GM21381 (cell line): Measurements from ENCODE around the gene MRAS.

Experiments
- ATAC-seq: cut with Tn5 transposase; IDR thresholded peaks from one replicate; pipeline ENCODE4 v1.9.1; 2021; ENCODE audit warnings: mild to moderate bottlenecking, moderate library complexity; ENCODE audit not compliant: unreplicated experiment

The MRAS gene

GRCh38 chr3:138384976-138385375 lies 36.6 kb downstream of the MRAS start:
- ATAC-seq: no peak

- ATAC-seq: no peak
These were observed 40.8 kb downstream of the MRAS start for GRCh38 chr3:138389144-138389601.

DNA sequence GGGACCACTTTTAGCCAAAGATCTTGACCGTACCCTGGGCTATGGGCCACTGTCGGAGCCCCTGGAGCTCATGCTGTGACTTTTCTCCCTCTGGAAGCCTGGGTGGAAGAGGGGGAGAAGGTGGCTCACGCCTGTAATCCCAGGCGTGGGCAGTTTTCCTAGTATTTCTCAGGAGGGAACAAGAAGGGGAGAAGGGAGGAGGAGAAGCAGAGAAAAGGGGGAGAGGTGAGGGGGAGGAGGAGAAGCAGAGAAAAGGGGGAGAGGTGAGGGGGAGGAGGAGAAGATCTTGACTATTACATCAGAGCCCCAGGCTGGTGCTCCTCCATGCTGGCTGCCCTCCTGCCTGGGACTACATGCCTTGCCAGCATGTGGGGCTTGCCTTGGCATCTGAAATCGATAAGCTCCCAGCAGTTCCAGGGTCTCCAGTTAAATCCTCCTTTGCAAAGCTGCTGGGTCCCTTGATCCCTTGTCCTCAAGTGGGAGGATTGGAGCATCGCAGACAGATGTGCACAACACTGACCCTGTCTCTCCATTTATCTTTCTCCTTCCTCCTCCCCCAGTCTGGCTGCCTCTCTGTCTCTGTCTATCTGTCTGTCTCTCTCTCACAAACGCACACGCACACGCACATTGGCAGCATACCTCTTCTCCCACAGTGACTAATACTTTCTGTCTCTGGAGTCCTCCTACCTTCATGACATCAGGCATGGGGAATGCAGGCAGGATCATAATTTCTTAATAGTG lies 41.6 kb downstream of the MRAS start:
- no peak for ATAC-seq

GRCh38 chr3:138390582-138390932 lies 42.2 kb downstream of the MRAS start:
- ATAC-seq: no peak

DNA sequence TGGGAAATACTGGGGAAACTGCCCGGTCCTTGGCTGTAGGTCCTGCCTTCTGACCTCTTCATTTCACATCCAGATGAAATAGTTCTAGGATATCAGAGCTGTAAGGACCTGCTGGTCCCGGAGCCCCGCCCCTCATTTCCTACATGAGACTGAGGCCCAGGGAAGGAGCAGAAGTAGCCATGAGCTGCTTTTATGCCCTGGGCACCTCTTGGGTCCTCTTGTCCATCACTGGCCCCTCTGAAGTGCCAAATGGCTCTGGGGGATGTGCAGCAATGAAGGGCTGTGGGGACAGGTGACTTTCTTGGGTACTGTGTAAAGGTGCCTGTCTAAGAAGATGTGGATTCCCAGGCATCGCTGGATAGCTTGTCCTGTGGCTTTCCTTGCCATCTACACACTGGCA lies 45.8 kb downstream of the MRAS start:
- no peak for ATAC-seq

GRCh38 chr3:138394686-138395085 lies 46.3 kb downstream of the MRAS start:
- no peak for ATAC-seq

GRCh38 chr3:138395865-138396751 lies 47.7 kb downstream of the MRAS start:
- no peak for ATAC-seq

GRCh38 chr3:138396752-138397410 lies 48.5 kb downstream of the MRAS start:
- no peak for ATAC-seq

GRCh38 chr3:138397983-138398382 lies 49.6 kb downstream of the MRAS start:
- ATAC-seq: no peak

DNA sequence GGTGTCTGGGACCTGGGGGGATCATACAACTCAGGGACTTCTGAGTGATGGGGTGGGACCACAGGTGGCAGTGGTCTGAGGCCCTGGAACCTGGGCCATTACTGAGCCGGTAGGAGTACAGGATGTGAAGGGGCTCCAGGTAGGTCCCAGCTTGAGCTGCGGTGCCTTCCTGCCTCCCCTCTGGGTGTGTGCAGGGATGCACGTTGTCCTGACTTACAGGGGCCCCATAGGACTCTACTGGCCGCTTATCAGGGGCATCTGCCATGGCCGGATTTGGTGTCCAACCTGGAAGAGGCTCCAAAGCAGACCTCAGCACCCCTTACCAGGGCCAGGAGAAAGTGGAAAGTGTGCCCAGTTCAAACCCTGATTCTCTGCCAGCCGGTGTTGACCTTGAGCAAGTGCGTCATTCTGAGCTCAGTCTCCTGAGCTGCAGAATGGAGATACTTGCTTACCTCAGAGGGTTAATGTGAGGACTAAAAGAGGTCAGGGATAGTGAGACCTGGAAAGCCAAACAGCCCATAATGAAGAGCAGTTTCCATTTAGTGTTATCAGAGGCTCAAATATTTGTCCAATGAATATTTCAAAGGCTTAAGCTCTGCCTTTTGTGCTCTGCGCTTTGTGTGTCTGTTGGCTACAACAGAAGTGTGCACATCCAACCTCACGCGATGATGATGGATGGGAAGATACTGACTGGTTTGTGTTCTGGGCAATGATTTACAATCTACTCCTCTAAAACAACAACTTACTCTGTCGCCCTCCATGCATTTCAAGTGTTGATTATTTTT lies 50.6 kb downstream of the MRAS start:
- no peak for ATAC-seq

- no peak for ATAC-seq
These were observed 51.4 kb downstream of the MRAS start for GRCh38 chr3:138399766-138400165.

DNA sequence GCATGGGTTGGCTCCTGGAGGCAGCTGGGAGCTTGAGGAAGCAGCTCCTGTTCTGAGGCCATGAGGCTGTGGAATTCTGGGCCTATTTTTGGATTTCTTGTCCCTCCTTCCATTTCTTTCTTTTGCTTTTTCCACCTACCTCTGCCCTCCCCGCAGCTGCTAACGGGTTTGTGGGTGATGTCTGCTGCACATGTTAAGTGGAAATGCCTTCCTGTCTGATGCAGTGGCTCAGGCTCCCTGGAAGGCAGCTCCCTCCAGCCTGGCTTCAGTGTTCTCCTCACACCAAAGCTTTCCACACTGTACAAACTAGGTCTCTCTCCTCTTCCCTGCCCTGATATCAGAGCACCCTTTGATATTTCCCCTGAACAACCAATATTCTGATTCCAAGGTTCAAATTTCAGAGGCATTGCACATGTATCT lies 52.3 kb downstream of the MRAS start:
- no peak for ATAC-seq

DNA sequence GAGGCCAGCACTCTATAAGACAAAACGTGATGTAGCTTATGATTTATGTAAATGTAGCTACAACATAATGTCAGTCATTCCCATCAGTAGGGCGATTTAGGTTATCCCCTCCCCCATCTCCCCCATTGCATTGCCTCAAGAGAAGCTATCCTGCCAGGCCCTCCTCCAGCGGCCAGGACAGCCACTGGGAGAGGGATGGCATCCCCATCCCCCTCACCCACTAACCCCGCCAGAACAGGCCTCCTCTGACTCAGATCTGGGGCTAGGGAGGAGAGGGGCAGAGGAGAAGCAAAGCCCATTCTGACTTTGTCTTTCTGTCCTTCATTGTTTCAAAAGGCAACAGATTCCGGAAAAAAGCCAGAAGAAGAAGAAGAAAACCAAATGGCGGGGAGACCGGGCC lies 53.5 kb downstream of the MRAS start:
- no peak for ATAC-seq

GRCh38 chr3:138404121-138404520 lies 55.7 kb downstream of the MRAS start:
- ATAC-seq: no peak

GRCh38 chr3:138405001-138405400 lies 56.6 kb downstream of the MRAS start:
- ATAC-seq: no peak

- no peak for ATAC-seq
These were observed 57.1 kb downstream of the MRAS start for GRCh38 chr3:138405486-138405885.

- no peak for ATAC-seq
These were observed 58.2 kb downstream of the MRAS start for GRCh38 chr3:138406606-138407005.

- no peak for ATAC-seq
These were observed 59.0 kb downstream of the MRAS start for GRCh38 chr3:138407236-138407907.

GRCh38 chr3:138408751-138409570 lies 60.6 kb downstream of the MRAS start:
- ATAC-seq: no peak
